Ovary (tissue), 9 donors: ENCODE data around the gene CAMKMT. TPM values are rescaled to one million over a fixed set of nuclear protein-coding genes. Genes with fewer than 3 reads are reported as not detected.

Experiments
- DNase-seq, 5 donors: peaks; one replicate each; pipeline ENCODE4 v3.0.0-alpha.2; 2019 to 2020
- H3K27ac ChIP-seq, 2 donors: fragments of 200-600 bp; one replicate each; pipeline versions ENCODE4 v1.5.1 to v1.8.0; 2019 to 2022
- H3K27me3 ChIP-seq: fragments of 200-600 bp; one replicate; pipeline ENCODE4 v1.8.0; 2022
- H3K36me3 ChIP-seq: fragments of 200-600 bp; sonication (generic); one replicate; pipeline ENCODE4 v1.5.1; 2019
- H3K4me1 ChIP-seq: one replicate; pipeline ENCODE4 v1.8.1; 2013; ENCODE audit warnings: mild to moderate bottlenecking, moderate library complexity; ENCODE audit not compliant: insufficient read depth
- H3K4me3 ChIP-seq: fragments of 200-600 bp; sonication (generic); one replicate; pipeline ENCODE4 v1.5.1; 2017
- H3K9me3 ChIP-seq, 2 donors: fragments of 200-600 bp in 1 of 2; sonication (generic) in 1 of 2; one replicate each; pipeline versions ENCODE4 v1.5.1 to v1.8.1; 2013 to 2019; ENCODE audit warnings: mild to moderate bottlenecking in 1 of 2, moderate library complexity in 1 of 2
- CTCF ChIP-seq, 3 donors: fragments of 450-650 bp in 2 of 3; fragments of 200-600 bp in 1 of 3; IDR thresholded peaks; one replicate each; pipeline versions ENCODE4 v1.5.1 to v1.8.0; 2016 to 2022; ENCODE audit warnings: antibody characterized with exemption in 3 of 3, mild to moderate bottlenecking in 1 of 3
- EP300 ChIP-seq: sonication (generic); formaldehyde crosslinking; IDR thresholded peaks from one replicate; pipeline ENCODE4 v1.6.1; 2017; ENCODE audit warnings: antibody characterized with exemption
- POLR2A ChIP-seq: fragments of 450-650 bp; IDR thresholded peaks from one replicate; pipeline ENCODE4 v1.6.1; 2017; ENCODE audit warnings: antibody characterized with exemption, mild to moderate bottlenecking, moderate library complexity
- WGBS, 3 donors: extraction: QIAGEN DNeasy Blood & Tissue Kit in 1 of 3; methylation state at CpG; one replicate each; pipeline versions ENCODE4 v1.1.5 to v1.1.7; 2013 to 2017; 5-methylcytosine and 5-hydroxymethylcytosine counted together
- intact Hi-C, 4 donors: fragments of 100-400 bp; cut with DNase I; formaldehyde crosslinking; loops; one replicate each; pipeline versions ENCODE4 v1.11.0 to v1.15.1; 2022 to 2023
- polyA plus RNA-seq, 2 donors: library from polyadenylated mRNA; stranded (reverse); fragments of 200-250 nt in 1 of 2; fragments of 350-450 nt in 1 of 2; fragmentation: Illumina TruSeq in 1 of 2; extraction: RNeasy Lipid Tissue Mini Kit (QIAGEN cat#74804) in 1 of 2; gene quantifications; one replicate each; pipeline ENCODE4 v1.2.3, GENCODE V29; 2013 to 2014
- total RNA-seq, 7 donors: library from RNA; depleted of rRNA in 2 of 7; stranded (reverse); fragments of >200 nt in 2 of 7; fragmentation: NEBNext Ultra II Directional in 3 of 7; extraction: Animal tissue kit (Norgen Biotek cat#: 25700) in 3 of 7; gene quantifications; one replicate each; pipeline versions ENCODE4 v1.1.0 to v1.2.4, GENCODE V29; 2016 to 2023
- donor health status: DM: no; HTN: no; CAD: no; lungs with moderate emphysema.
- donor health status: DM: no; HTN: no; CAD: no.
- donor health status: Bipolar disorder and iron deficiency.
- donor health status: DM: yes; HTN: yes; CAD: no.
- donor health status: DM: no; HTN: no; CAD: no.
- donor health status: DM: yes; HTN: yes; CAD: no.

The CAMKMT gene
- total and polyA plus RNA-seq, 9 donors = 3.5 to 10.7 (median 8.9) TPM

- H3K27me3 ChIP-seq = no peaks in the 10 kb centered on the region
- H3K4me3 ChIP-seq = no peak overlapping the region
- 48 to 67% (median 66%) methylated on average over 6 of the region's 6 CpGs for WGBS, 3 donors
- H3K36me3 ChIP-seq = no peaks in the 10 kb centered on the region
- intact Hi-C loops = no loop called here
- no peak for TF ChIP-seq POLR2A
- TF ChIP-seq CTCF (IDR thresholded peaks at IDR 0.05) = no peak
- no peak for TF ChIP-seq EP300
- no peaks in the 10 kb centered on the region for H3K4me1 ChIP-seq
- H3K9me3 ChIP-seq = no peaks in the 10 kb centered on the region
- no peak overlapping the region for H3K27ac ChIP-seq
- no peak for DNase-seq
Observed at GRCh38 chr2:44398243-44398897, 36.6 kb downstream of the CAMKMT start.

- H3K4me1 ChIP-seq = no peaks in the 10 kb centered on the region
- 92 to 100% (median 98%) methylated on average over 1 of the region's 1 CpG for WGBS, 3 donors
- H3K27me3 ChIP-seq = no peaks in the 10 kb centered on the region
- H3K4me3 ChIP-seq = no peak overlapping the region
- TF ChIP-seq CTCF (IDR thresholded peaks at IDR 0.05) (no peak), EP300 (no peak), POLR2A (no peak)
- H3K36me3 ChIP-seq = no peaks in the 10 kb centered on the region
- H3K27ac ChIP-seq = no peak overlapping the region
- no peak for DNase-seq
- H3K9me3 ChIP-seq = no peaks in the 10 kb centered on the region
- intact Hi-C loops = no loop called here
Observed at GRCh38 chr2:44420725-44421124, 59.0 kb downstream of the CAMKMT start.

- no peak for TF ChIP-seq CTCF (IDR thresholded peaks at IDR 0.05)
- no peak for TF ChIP-seq EP300
- TF ChIP-seq POLR2A = no peak
- H3K27ac ChIP-seq = no peak overlapping the region
- no peak for DNase-seq
- H3K36me3 ChIP-seq = no peaks in the 10 kb centered on the region
- no peak overlapping the region for H3K4me3 ChIP-seq
- no peaks in the 10 kb centered on the region for H3K27me3 ChIP-seq
- intact Hi-C loops = no loop called here
- no peaks in the 10 kb centered on the region for H3K9me3 ChIP-seq
- 91 to 97% (median 91%) methylated on average over 9 of the region's 9 CpGs for WGBS, 3 donors
- H3K4me1 ChIP-seq = no peaks in the 10 kb centered on the region
Observed at GRCh38 chr2:44424211-44424610, 62.5 kb downstream of the CAMKMT start.

- no peaks in the 10 kb centered on the region for H3K27me3 ChIP-seq
- H3K4me1 ChIP-seq = no peaks in the 10 kb centered on the region
- DNase-seq = no peak
- no peak overlapping the region for H3K4me3 ChIP-seq
- no peaks in the 10 kb centered on the region for H3K9me3 ChIP-seq
- 97 to 98% (median 97%) methylated on average over 1 of the region's 1 CpG for WGBS, 3 donors
- TF ChIP-seq CTCF (IDR thresholded peaks at IDR 0.05) = no peak
- TF ChIP-seq EP300 = no peak
- no peak for TF ChIP-seq POLR2A
- no peak overlapping the region for H3K27ac ChIP-seq
- intact Hi-C loops = no loop called here
- no peaks in the 10 kb centered on the region for H3K36me3 ChIP-seq
Observed at GRCh38 chr2:44429034-44429433, 67.3 kb downstream of the CAMKMT start.
